ENCODE measurements around the gene PPM1M. TPM values are rescaled to one million over a fixed set of nuclear protein-coding genes. Genes with fewer than 3 reads are reported as not detected.

PPM1M gene
- total and polyA plus RNA-seq, 4 donors = 18.2 to 53.6 (median 35.0) TPM

DNA sequence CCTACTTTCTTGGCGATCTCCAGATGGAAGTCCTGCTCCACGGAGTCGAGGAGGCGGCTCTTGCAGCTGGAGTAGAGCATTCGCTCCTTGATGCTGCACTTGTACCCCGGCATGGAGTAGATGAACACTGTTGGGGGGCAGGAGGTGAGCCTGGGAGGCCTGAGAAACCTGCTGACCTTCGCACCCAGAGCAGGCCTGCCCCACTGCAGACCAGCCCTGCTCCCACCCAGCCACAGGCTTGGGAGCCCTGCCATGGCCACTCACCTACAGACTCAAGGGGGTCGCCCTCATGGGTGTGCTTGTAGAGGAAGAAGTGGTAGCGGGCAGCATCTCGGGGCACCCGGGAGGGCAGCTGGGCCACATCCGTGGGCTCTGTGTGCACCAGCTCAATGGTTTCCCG, 15.9 kb upstream of the PPM1M start:
- Histone ChIP-seq H3K4me1 (ENCODE audit: control insufficient read depth in 5 of 5, insufficient read depth in 5 of 5, low read length in 5 of 5) (peaks cover 0 to 1% (median 0%) of the 10 kb centered on the region in 5 donors), H3K27me3 (ENCODE audit: control insufficient read depth in 3 of 3, insufficient read depth in 3 of 3, low read length in 2 of 3) (no peaks in the 10 kb centered on the region), H3K9me3 (ENCODE audit: control insufficient read depth in 4 of 4, insufficient read depth in 3 of 4, low read length in 3 of 4) (no peaks in the 10 kb centered on the region), H3K9ac (ENCODE audit: insufficient read depth in 1 of 2, low read length in 2 of 2) (no peak overlapping the region), H3K4me3 (no peak overlapping the region), H3K36me3 (ENCODE audit: control insufficient read depth in 4 of 4, insufficient read depth in 4 of 4, low read length in 4 of 4) (peaks cover 0 to 59% (median 13%) of the 10 kb centered on the region in 4 donors), H3K27ac (ENCODE audit: low read depth in 1 of 2, low read length in 1 of 2) (no peak overlapping the region)
- no peak for ATAC-seq (ENCODE audit: insufficient read depth, low FRiP score)
- TF ChIP-seq, protein P1, sequence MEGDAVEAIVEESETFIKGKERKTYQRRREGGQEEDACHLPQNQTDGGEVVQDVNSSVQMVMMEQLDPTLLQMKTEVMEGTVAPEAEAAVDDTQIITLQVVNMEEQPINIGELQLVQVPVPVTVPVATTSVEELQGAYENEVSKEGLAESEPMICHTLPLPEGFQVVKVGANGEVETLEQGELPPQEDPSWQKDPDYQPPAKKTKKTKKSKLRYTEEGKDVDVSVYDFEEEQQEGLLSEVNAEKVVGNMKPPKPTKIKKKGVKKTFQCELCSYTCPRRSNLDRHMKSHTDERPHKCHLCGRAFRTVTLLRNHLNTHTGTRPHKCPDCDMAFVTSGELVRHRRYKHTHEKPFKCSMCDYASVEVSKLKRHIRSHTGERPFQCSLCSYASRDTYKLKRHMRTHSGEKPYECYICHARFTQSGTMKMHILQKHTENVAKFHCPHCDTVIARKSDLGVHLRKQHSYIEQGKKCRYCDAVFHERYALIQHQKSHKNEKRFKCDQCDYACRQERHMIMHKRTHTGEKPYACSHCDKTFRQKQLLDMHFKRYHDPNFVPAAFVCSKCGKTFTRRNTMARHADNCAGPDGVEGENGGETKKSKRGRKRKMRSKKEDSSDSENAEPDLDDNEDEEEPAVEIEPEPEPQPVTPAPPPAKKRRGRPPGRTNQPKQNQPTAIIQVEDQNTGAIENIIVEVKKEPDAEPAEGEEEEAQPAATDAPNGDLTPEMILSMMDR (IDR thresholded peaks at IDR 0.05; ENCODE audit: control extremely low read depth, extremely low read depth) = no peak
- 95 to 97% methylated on average over 13 of the region's 13 CpGs for WGBS, 2 donors
- DNase-seq = no peak

DNA sequence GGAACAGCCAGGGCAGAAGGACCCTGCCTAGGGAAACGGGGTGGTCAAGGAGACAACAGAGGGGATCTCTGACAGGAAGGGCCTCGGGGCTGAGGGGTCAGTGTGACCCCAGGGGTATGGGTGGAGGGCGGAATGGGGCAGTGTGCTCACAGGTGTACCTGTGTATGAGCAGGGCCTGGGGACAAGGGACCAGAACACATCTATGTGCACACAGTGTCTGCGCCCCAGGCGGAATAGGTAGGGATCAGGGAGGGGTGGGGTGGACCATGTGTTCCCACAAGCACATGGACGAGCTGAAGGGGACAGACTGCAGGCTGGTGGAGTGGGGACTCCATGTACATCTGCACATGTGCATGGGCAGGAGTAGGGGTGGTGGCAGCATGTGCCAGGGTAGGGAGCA, 15.1 kb upstream of the PPM1M start:
- TF ChIP-seq, protein P1 (IDR thresholded peaks at IDR 0.05; ENCODE audit: control extremely low read depth, extremely low read depth) = no peak
- Histone ChIP-seq H3K27me3 (ENCODE audit: control insufficient read depth in 3 of 3, insufficient read depth in 3 of 3, low read length in 2 of 3) (no peaks in the 10 kb centered on the region), H3K4me1 (ENCODE audit: control insufficient read depth in 5 of 5, insufficient read depth in 5 of 5, low read length in 5 of 5) (peaks cover 0 to 5% (median 0%) of the 10 kb centered on the region in 5 donors), H3K36me3 (ENCODE audit: control insufficient read depth in 4 of 4, insufficient read depth in 4 of 4, low read length in 4 of 4) (peaks cover 0 to 64% (median 16%) of the 10 kb centered on the region in 4 donors), H3K4me3 (no peak overlapping the region), H3K9ac (ENCODE audit: insufficient read depth in 1 of 2, low read length in 2 of 2) (no peak overlapping the region), H3K9me3 (ENCODE audit: control insufficient read depth in 4 of 4, insufficient read depth in 3 of 4, low read length in 3 of 4) (no peaks in the 10 kb centered on the region), H3K27ac (ENCODE audit: low read depth in 1 of 2, low read length in 1 of 2) (no peak overlapping the region)
- WGBS, 2 donors = 93% methylated on average over 6 of the region's 6 CpGs
- no peak for DNase-seq
- ATAC-seq (ENCODE audit: insufficient read depth, low FRiP score) = no peak

DNA sequence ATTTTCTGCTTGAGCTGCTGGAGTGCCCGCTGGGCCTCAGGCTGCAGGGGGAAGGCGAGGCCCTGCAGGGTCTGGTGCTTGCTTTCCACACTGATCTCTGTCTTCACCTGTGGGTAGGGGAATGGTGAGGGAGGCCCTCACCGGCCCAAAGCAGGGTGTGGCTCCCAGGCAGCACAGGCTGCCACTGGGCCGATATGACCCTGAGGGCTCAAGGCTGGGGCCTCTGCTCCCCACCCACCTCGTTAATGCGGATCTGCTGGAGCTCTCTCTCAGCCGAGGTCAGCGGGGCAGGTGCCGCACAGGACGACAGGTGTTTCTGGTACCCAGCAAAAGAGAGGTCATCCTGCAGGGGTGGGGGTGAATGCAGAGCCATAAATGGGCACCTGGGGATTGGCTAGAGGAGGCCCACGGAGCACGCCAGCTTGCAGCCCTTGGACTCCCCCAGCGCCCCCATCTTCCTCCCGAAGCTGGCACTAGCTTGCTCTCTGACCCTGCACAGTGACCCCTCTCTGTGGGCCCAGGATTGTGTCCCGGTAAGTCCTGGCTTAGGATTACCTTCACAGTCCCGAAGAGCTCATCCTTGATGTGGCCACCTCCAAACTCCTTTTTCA, 14.6 kb upstream of the PPM1M start:
- 87 to 97% methylated on average over 16 of the region's 16 CpGs for WGBS, 2 donors
- TF ChIP-seq, protein P1 (IDR thresholded peaks at IDR 0.05; ENCODE audit: control extremely low read depth, extremely low read depth) = no peak
- H3K27ac ChIP-seq (ENCODE audit: low read depth in 1 of 2, low read length in 1 of 2) = no peak overlapping the region
- H3K9me3 ChIP-seq (ENCODE audit: control insufficient read depth in 4 of 4, insufficient read depth in 3 of 4, low read length in 3 of 4) = no peaks in the 10 kb centered on the region
- DNase-seq = no peak
- H3K9ac ChIP-seq (ENCODE audit: insufficient read depth in 1 of 2, low read length in 2 of 2) = no peak overlapping the region
- no peak overlapping the region for H3K4me3 ChIP-seq
- peaks cover 0 to 67% (median 16%) of the 10 kb centered on the region in 4 donors for H3K36me3 ChIP-seq (ENCODE audit: control insufficient read depth in 4 of 4, insufficient read depth in 4 of 4, low read length in 4 of 4)
- no peaks in the 10 kb centered on the region for H3K27me3 ChIP-seq (ENCODE audit: control insufficient read depth in 3 of 3, insufficient read depth in 3 of 3, low read length in 2 of 3)
- peaks cover 0 to 5% (median 0%) of the 10 kb centered on the region in 5 donors for H3K4me1 ChIP-seq (ENCODE audit: control insufficient read depth in 5 of 5, insufficient read depth in 5 of 5, low read length in 5 of 5)
- no peak for ATAC-seq (ENCODE audit: insufficient read depth, low FRiP score)
